Measurements from ENCODE around the gene HYAL3. TPM values are rescaled to one million over a fixed set of nuclear protein-coding genes. Genes with fewer than 3 reads are reported as not detected.

HYAL3 gene
- total and polyA plus RNA-seq, 9 donors: 1.3 to 3.0 (median 2.2) TPM

DNA sequence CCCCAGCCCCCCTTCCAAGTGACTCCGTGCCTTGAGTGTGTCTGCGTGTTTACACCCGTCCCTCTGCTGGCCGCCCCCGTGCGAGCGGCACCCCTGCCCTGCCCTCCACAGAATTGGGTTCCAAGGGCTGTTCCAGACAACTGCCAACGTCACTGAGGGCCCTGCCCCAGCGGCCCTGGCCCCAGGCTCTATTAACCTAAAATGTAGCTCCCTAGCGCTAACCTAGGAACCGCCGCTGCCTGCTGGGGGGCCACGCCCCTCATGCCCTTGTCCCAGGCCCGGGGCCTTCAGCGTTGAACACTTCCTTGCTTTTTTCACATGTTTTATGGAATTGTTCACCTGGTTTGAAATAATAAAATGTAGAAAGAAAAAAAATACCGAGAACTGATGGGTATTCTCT lies 40.2 kb downstream of the HYAL3 start:
- DNase-seq: no peak
- H3K4me1 ChIP-seq (ENCODE audit: control insufficient read depth, insufficient read depth, low read length): peaks cover 76% of the 10 kb centered on the region
- H3K36me3 ChIP-seq (ENCODE audit: control insufficient read depth, insufficient read depth, low read length): peaks cover 58% of the 10 kb centered on the region
- peak overlapping the region; percentile 99 for H3K27ac ChIP-seq (ENCODE audit: low read length)
- H3K9me3 ChIP-seq (replicated peaks; ENCODE audit: control insufficient read depth, low read depth, low read length): no peaks in the 10 kb centered on the region
- H3K27me3 ChIP-seq (ENCODE audit: control insufficient read depth, insufficient read depth, low read length): no peaks in the 10 kb centered on the region
- no peak overlapping the region for H3K4me3 ChIP-seq (ENCODE audit: low read length)
- WGBS (ENCODE audit: insufficient coverage): 75% methylated on average over 9 of the region's 16 CpGs

DNA sequence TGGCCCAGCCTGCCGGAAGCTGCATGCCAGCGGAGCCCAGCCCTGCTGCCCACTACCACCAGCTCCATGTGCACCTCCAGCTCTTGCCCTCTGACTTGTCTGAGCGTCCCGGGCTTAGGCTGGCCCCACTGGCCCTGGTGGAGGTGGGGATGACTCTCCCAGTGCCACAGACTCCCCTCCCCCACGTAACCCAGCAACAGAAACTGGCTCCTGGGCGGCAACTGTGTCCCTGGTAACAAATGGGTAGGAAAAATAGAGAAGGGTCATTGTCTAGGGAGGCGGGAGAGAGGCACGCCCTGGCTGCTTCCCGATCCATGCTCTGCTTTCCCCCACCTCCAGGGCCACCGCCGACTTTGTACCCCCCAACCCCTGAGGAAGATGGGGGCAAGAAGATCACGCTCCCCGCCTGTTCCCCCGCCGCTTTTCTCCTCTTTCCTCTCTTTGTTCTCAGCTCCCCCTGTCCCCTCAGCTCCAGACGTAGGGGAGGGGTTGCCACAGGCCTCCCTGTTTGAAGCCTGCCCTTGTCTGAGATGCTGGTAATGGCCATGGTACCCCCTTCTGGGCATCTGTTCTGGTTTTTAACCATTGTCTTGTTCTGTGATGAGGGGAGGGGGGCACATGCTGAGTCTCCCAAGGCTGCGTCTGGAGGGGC lies 41.0 kb downstream of the HYAL3 start:
- Histone ChIP-seq H3K36me3 (ENCODE audit: control insufficient read depth, insufficient read depth, low read length) (peaks cover 65% of the 10 kb centered on the region), H3K27ac (ENCODE audit: low read length) (peak overlapping the region; percentile 99), H3K4me3 (ENCODE audit: low read length) (no peak overlapping the region), H3K9me3 (replicated peaks; ENCODE audit: control insufficient read depth, low read depth, low read length) (no peaks in the 10 kb centered on the region), H3K4me1 (ENCODE audit: control insufficient read depth, insufficient read depth, low read length) (peaks cover 73% of the 10 kb centered on the region), H3K27me3 (ENCODE audit: control insufficient read depth, insufficient read depth, low read length) (no peaks in the 10 kb centered on the region)
- DNase-seq: no peak
- whole genome bisulfite sequencing (ENCODE audit: insufficient coverage): no CpG with 5 or more reads among the region's 17 CpGs

DNA sequence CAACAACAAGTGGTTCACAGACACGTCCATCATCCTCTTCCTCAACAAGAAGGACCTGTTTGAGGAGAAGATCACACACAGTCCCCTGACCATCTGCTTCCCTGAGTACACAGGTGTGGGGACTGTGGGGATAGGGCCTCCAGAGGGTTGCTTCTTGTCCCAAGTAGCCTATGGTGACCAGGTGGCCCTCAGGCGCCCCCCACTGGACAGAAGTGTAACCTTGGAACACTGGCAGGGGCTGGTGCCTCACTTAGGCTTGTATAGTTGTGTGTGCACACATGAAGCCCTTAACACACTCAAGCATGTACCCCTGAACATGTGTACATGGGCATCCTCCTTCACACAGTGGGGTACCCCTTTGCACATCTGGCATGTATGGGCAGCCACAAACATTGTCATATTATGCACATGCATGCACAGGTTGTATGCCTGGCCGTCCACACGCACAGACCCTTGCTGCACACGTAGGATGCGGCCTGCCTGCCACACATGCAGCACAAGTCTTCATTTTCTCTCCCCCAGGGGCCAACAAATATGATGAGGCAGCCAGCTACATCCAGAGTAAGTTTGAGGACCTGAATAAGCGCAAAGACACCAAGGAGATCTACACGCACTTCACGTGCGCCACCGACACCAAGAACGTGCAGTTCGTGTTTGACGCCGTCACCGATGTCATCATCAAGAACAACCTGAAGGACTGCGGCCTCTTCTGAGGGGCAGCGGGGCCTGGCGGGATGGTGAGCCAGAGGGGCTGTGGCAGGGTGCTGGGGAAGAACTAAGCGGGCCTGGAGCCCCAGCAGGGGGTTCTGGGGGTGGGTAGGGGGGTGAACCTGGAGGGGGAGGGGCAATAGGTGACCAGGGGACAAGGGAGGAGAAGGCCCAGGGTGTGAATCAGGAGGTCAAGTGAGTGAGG lies 42.0 kb downstream of the HYAL3 start:
- peaks cover 68% of the 10 kb centered on the region for H3K36me3 ChIP-seq (ENCODE audit: control insufficient read depth, insufficient read depth, low read length)
- peaks cover 64% of the 10 kb centered on the region for H3K4me1 ChIP-seq (ENCODE audit: control insufficient read depth, insufficient read depth, low read length)
- H3K4me3 ChIP-seq (ENCODE audit: low read length): no peak overlapping the region
- peak overlapping the region; percentile 6 for H3K27ac ChIP-seq (ENCODE audit: low read length)
- H3K9me3 ChIP-seq (replicated peaks; ENCODE audit: control insufficient read depth, low read depth, low read length): no peaks in the 10 kb centered on the region
- H3K27me3 ChIP-seq (ENCODE audit: control insufficient read depth, insufficient read depth, low read length): no peaks in the 10 kb centered on the region
- WGBS (ENCODE audit: insufficient coverage): 89% methylated on average over 15 of the region's 20 CpGs
- no peak for DNase-seq

DNA sequence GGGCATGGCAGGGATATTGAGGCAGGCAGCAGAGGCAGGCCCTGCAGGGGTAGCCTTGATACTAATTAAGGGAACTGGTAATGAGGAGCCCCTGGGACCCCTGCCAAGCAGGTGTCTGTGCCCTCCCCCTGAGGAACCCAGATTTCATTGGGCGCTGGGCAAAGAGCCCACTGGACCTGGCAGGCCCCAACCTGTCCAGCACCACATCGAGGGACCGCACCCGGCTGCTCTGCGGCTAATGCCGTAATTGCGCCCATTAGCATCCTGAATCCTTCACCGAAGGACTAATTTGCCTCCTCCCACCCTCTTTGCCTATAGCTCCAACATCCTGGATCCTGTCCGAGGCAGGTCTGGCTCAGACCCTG lies 44.0 kb downstream of the HYAL3 start:
- Histone ChIP-seq H3K4me1 (ENCODE audit: control insufficient read depth, insufficient read depth, low read length) (peaks cover 57% of the 10 kb centered on the region), H3K9me3 (replicated peaks; ENCODE audit: control insufficient read depth, low read depth, low read length) (no peaks in the 10 kb centered on the region), H3K27ac (ENCODE audit: low read length) (peak overlapping the region; percentile 72), H3K27me3 (ENCODE audit: control insufficient read depth, insufficient read depth, low read length) (no peaks in the 10 kb centered on the region), H3K4me3 (ENCODE audit: low read length) (no peak overlapping the region), H3K36me3 (ENCODE audit: control insufficient read depth, insufficient read depth, low read length) (peaks cover 83% of the 10 kb centered on the region)
- WGBS (ENCODE audit: insufficient coverage): 80% methylated on average over 9 of the region's 9 CpGs
- DNase-seq: no peak

DNA sequence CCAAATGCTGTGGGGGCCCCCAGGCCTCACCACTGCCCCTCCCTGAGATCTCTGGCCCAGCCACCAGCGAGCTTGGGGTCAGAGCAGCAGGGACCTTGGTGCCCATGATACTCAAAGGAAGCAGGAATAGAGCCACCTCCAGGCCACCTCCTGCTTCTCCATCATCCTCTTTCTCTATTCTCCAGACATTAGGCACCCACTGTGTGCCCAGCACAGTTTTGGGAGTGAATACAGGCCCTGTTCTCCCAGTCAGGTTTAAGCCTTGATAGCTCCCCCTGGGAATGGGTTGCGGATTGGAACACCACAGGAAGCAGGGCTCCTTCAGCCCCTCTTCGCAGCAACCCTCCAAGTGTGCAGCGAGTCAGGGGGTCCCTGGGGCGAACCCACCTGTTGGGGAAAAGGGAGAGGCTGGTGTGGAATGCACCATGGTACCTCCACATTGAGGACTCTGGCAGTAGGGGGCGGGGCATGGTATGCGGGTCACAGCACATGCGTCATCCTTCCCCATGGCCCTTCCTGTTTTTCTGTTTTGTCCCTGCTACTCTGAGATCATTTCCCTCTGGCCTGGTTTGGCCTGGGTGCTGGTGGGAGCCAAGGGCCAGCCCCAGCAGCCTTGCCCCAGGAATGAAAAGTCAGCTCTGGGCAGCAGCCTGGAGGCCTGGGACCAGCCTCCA lies 44.5 kb downstream of the HYAL3 start:
- no peak for DNase-seq
- 85% methylated on average over 4 of the region's 8 CpGs for WGBS (ENCODE audit: insufficient coverage)
- H3K9me3 ChIP-seq (replicated peaks; ENCODE audit: control insufficient read depth, low read depth, low read length): no peaks in the 10 kb centered on the region
- no peak overlapping the region for H3K4me3 ChIP-seq (ENCODE audit: low read length)
- H3K36me3 ChIP-seq (ENCODE audit: control insufficient read depth, insufficient read depth, low read length): peaks cover 87% of the 10 kb centered on the region
- no peaks in the 10 kb centered on the region for H3K27me3 ChIP-seq (ENCODE audit: control insufficient read depth, insufficient read depth, low read length)
- H3K4me1 ChIP-seq (ENCODE audit: control insufficient read depth, insufficient read depth, low read length): peaks cover 57% of the 10 kb centered on the region
- H3K27ac ChIP-seq (ENCODE audit: low read length): peak overlapping the region; percentile 72

DNA sequence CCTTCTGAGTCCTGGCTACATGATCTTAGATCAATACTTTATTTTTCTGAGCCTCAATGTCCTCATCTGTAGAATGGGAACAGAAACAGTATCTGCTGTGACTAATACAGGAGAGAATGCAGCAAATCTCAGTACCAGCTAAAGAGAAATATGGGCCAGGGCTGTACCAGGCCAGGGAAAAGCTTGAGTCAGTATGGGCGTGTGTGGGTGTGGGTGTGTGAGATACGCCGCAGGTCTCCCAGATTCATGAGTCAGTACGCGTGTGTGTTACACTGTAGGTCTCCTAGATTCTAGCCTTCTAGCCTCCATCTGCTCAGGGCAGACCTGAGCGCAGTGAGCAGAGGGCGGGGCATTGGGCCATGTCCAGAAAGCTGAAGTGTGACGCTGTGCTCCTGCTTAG lies 48.0 kb downstream of the HYAL3 start:
- H3K27ac ChIP-seq (ENCODE audit: low read length): no peak overlapping the region
- no peaks in the 10 kb centered on the region for H3K27me3 ChIP-seq (ENCODE audit: control insufficient read depth, insufficient read depth, low read length)
- no peak overlapping the region for H3K4me3 ChIP-seq (ENCODE audit: low read length)
- WGBS (ENCODE audit: insufficient coverage): 87% methylated on average over 6 of the region's 8 CpGs
- peaks cover 65% of the 10 kb centered on the region for H3K4me1 ChIP-seq (ENCODE audit: control insufficient read depth, insufficient read depth, low read length)
- no peak for DNase-seq
- no peaks in the 10 kb centered on the region for H3K9me3 ChIP-seq (replicated peaks; ENCODE audit: control insufficient read depth, low read depth, low read length)
- H3K36me3 ChIP-seq (ENCODE audit: control insufficient read depth, insufficient read depth, low read length): peaks cover 73% of the 10 kb centered on the region

DNA sequence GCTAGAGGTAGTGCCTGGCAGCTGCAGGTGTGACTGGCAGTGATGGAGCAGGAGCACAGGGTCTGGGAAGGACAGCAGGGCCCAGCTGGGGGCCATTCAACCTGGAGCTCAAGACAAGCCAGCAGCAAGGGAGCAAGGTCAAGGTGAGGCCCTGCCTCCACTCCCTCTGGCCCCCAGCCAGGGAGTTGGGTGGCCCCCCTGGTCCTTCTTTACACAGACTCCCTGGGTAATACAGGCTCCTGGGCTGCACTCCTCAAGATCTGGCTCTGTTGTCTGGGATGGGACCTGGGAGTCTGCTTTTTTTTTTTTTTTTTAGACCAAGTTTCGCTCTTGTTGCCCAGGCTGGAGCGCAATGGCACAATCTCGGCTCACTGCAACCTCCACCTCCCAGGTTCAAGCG lies 48.7 kb downstream of the HYAL3 start:
- Histone ChIP-seq H3K9me3 (replicated peaks; ENCODE audit: control insufficient read depth, low read depth, low read length) (no peaks in the 10 kb centered on the region), H3K27ac (ENCODE audit: low read length) (no peak overlapping the region), H3K4me1 (ENCODE audit: control insufficient read depth, insufficient read depth, low read length) (peaks cover 71% of the 10 kb centered on the region), H3K27me3 (ENCODE audit: control insufficient read depth, insufficient read depth, low read length) (no peaks in the 10 kb centered on the region), H3K4me3 (ENCODE audit: low read length) (no peak overlapping the region), H3K36me3 (ENCODE audit: control insufficient read depth, insufficient read depth, low read length) (peaks cover 66% of the 10 kb centered on the region)
- DNase-seq: no peak
- WGBS (ENCODE audit: insufficient coverage): no CpG with 5 or more reads among the region's 4 CpGs

DNA sequence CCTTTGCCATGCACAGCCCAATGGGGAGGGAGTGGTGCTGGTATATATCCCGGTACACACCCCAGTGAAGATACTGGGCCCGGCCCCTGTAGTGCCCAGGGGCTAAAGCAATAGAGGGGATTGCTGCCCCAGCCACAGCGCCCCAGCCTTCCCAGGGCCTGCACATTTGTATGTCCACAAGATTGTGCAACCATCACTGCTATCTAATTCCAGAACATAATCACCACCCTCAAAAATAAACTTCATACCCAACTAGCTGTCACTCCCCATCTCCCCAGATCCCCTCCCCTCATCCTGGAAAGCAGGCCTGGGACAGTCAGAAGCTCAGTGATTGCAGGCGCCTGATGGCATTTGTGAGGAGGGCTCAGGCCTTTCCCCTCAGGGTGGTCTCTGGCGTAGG lies 49.7 kb downstream of the HYAL3 start:
- peak overlapping the region; percentile 78 for H3K27ac ChIP-seq (ENCODE audit: low read length)
- 82% methylated on average over 5 of the region's 5 CpGs for WGBS (ENCODE audit: insufficient coverage)
- peaks cover 58% of the 10 kb centered on the region for H3K36me3 ChIP-seq (ENCODE audit: control insufficient read depth, insufficient read depth, low read length)
- peaks cover 70% of the 10 kb centered on the region for H3K4me1 ChIP-seq (ENCODE audit: control insufficient read depth, insufficient read depth, low read length)
- H3K27me3 ChIP-seq (ENCODE audit: control insufficient read depth, insufficient read depth, low read length): no peaks in the 10 kb centered on the region
- no peak for DNase-seq
- no peak overlapping the region for H3K4me3 ChIP-seq (ENCODE audit: low read length)
- H3K9me3 ChIP-seq (replicated peaks; ENCODE audit: control insufficient read depth, low read depth, low read length): no peaks in the 10 kb centered on the region

DNA sequence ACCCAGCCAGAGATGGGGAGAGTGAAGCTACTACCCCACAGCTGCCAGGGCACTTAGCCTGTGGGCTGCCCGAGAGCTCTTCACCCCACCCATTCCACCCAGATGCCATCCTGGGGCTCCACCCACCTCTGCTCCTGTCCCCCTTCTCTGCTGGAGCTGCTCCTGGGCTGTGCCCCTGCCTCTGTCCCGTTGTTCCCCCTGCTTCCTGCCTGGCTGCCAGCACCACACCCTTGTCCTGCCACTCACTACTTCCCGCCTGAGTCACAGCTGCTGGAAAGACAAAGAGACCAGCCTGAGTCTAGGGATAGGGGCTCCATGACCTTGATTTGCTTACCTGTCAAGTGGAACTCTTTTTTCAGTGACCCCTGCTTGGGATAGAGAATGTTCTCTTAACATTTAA lies 50.8 kb downstream of the HYAL3 start:
- Histone ChIP-seq H3K4me3 (ENCODE audit: low read length) (no peak overlapping the region), H3K4me1 (ENCODE audit: control insufficient read depth, insufficient read depth, low read length) (peaks cover 70% of the 10 kb centered on the region), H3K9me3 (replicated peaks; ENCODE audit: control insufficient read depth, low read depth, low read length) (no peaks in the 10 kb centered on the region), H3K36me3 (ENCODE audit: control insufficient read depth, insufficient read depth, low read length) (peaks cover 55% of the 10 kb centered on the region), H3K27me3 (ENCODE audit: control insufficient read depth, insufficient read depth, low read length) (no peaks in the 10 kb centered on the region), H3K27ac (ENCODE audit: low read length) (peak overlapping the region; percentile 78)
- DNase-seq: no peak
- 26% methylated on average over 2 of the region's 3 CpGs for WGBS (ENCODE audit: insufficient coverage)

DNA sequence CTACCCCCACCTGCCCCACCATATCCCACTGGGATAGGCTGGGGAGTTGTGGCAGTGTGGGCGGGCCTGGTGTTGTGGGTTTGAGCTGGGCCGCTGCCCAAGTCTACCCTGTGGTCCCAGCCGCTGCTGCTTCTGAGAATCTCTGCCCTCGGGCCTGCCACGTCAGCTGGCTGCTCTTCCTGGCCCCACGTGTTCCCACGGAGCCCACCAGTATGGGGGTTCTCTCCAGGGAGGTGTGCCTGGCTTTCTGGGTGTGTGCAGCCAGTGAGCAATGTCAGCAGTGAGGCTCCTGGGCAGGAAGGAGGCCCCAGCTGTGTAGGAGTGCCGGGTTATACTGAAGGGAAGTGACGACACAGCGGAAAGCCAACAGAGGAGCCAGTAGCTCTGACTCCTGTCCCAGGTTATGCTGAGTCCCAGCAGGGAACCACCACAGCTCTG lies 52.7 kb downstream of the HYAL3 start:
- peak; percentile 81 for DNase-seq
- H3K4me3 ChIP-seq (ENCODE audit: low read length): peak overlapping the region; percentile 52
- peaks cover 40% of the 10 kb centered on the region for H3K36me3 ChIP-seq (ENCODE audit: control insufficient read depth, insufficient read depth, low read length)
- no peaks in the 10 kb centered on the region for H3K27me3 ChIP-seq (ENCODE audit: control insufficient read depth, insufficient read depth, low read length)
- WGBS (ENCODE audit: insufficient coverage): 12% methylated on average over 7 of the region's 10 CpGs
- no peaks in the 10 kb centered on the region for H3K9me3 ChIP-seq (replicated peaks; ENCODE audit: control insufficient read depth, low read depth, low read length)
- peaks cover 88% of the 10 kb centered on the region for H3K4me1 ChIP-seq (ENCODE audit: control insufficient read depth, insufficient read depth, low read length)
- peak overlapping the region; percentile 86 for H3K27ac ChIP-seq (ENCODE audit: low read length)

All from muscle of leg (tissue), 11 donors.